ENCODE measurements around the gene ENOX2.
A peak's percentile ranks its signal among the peaks of the same experiment; 100 is the strongest.

The ENOX2 gene

GRCh38 chrX:130695931-130696330 lies 207.1 kb downstream of the ENOX2 start:
- DNase-seq, result no peak

- DNase-seq, result no peak
Measured at GRCh38 chrX:130694983-130695382, 208.0 kb downstream of the ENOX2 start.

- no peak for DNase-seq
Measured at GRCh38 chrX:130691576-130691975, 211.4 kb downstream of the ENOX2 start.

GRCh38 chrX:130688360-130688759 lies 214.6 kb downstream of the ENOX2 start:
- DNase-seq, result no peak

GRCh38 chrX:130682990-130683389 lies 220.0 kb downstream of the ENOX2 start:
- peak; percentile 53 for DNase-seq

- peak; percentile 52 for DNase-seq
Measured at GRCh38 chrX:130680164-130681035, 222.6 kb downstream of the ENOX2 start.

GRCh38 chrX:130676861-130677260 lies 226.1 kb downstream of the ENOX2 start:
- DNase-seq, result no peak

- DNase-seq, result no peak
Measured at GRCh38 chrX:130672214-130672613, 230.8 kb downstream of the ENOX2 start.

GRCh38 chrX:130669233-130669632 lies 233.8 kb downstream of the ENOX2 start:
- DNase-seq, result peak; percentile 66

- no peak for DNase-seq
Measured at GRCh38 chrX:130665263-130665662, 237.7 kb downstream of the ENOX2 start.

GRCh38 chrX:130658310-130658709 lies 244.7 kb downstream of the ENOX2 start:
- no peak for DNase-seq

GRCh38 chrX:130654409-130654950 lies 248.5 kb downstream of the ENOX2 start:
- peak; percentile 13 for DNase-seq

- DNase-seq, result no peak
Measured at GRCh38 chrX:130652824-130653578, 250.0 kb downstream of the ENOX2 start.

- no peak for DNase-seq
Measured at GRCh38 chrX:130649738-130650137, 253.3 kb downstream of the ENOX2 start.

GRCh38 chrX:130647468-130647867 lies 255.5 kb downstream of the ENOX2 start:
- no peak for DNase-seq

GRCh38 chrX:130645955-130646583 lies 256.9 kb downstream of the ENOX2 start:
- no peak for DNase-seq

- DNase-seq, result peak; percentile 51
Measured at GRCh38 chrX:130637591-130637990, 265.4 kb downstream of the ENOX2 start.

GRCh38 chrX:130636277-130636676 lies 266.7 kb downstream of the ENOX2 start:
- no peak for DNase-seq

GRCh38 chrX:130631011-130631410 lies 272.0 kb downstream of the ENOX2 start:
- DNase-seq, result no peak

GRCh38 chrX:130628516-130628915 lies 274.5 kb downstream of the ENOX2 start:
- no peak for DNase-seq

GRCh38 chrX:130626521-130626920 lies 276.5 kb downstream of the ENOX2 start:
- DNase-seq, result peak; percentile 36

GRCh38 chrX:130625386-130625785 lies 277.6 kb downstream of the ENOX2 start:
- DNase-seq, result no peak

GRCh38 chrX:130623518-130623917 lies 279.5 kb downstream of the ENOX2 start:
- no peak for DNase-seq
